H1 (cell line): Measurements from ENCODE around the gene AMPD3. TPM values are rescaled to one million over a fixed set of nuclear protein-coding genes. Genes with fewer than 3 reads are reported as not detected.

Experiments
- CTCF ChIA-PET: fragments of 300-600 bp; sonication (Branson Sonifier 250); formaldehyde crosslinking; loops from one replicate; lab custom pipeline; 2021; ENCODE audit not compliant: partially characterized antibody; lab: Charles Lee
- POLR2A ChIA-PET: fragments of 300-600 bp; sonication (Branson Sonifier 250); formaldehyde crosslinking; loops from one replicate; lab custom pipeline; 2021; ENCODE audit warnings: inconsistent platforms; ENCODE audit not compliant: partially characterized antibody; lab: Charles Lee
- DNase-seq, 2 experiments: peaks; one replicate each; pipeline versions ENCODE4 v3.0.0 to v3.0.0-alpha.2; 2010 to 2022; ENCODE audit warnings: low spot score in 2 of 2, low read depth in 1 of 2, mixed read lengths in 1 of 2
- FAIRE-seq: peaks from 2 replicates; lab custom pipeline; 2011; peaks lifted over from hg19 to GRCh38; lab: Jason Lieb, UNC
- H2AFZ ChIP-seq: 2 replicates; pipeline ENCODE4 v1.8.1; 2012; ENCODE audit warnings: low read length, inconsistent platforms
- H2AK5ac ChIP-seq: 2 replicates; pipeline ENCODE4 v1.6.1; 2013; ENCODE audit warnings: low read depth, low read length
- H2BK120ac ChIP-seq: replicated peaks from 2 replicates; pipeline ENCODE3; 2013; ENCODE audit warnings: low read depth, low read length, inconsistent platforms
- H2BK12ac ChIP-seq: 2 replicates; pipeline ENCODE4 v1.6.1; 2013; ENCODE audit warnings: low read depth, low read length
- H2BK15ac ChIP-seq: 2 replicates; pipeline ENCODE4 v1.6.1; 2013; ENCODE audit warnings: low read length
- H2BK20ac ChIP-seq: 2 replicates; pipeline ENCODE4 v1.6.1; 2013; ENCODE audit warnings: low read length
- H2BK5ac ChIP-seq: 2 replicates; pipeline ENCODE4 v1.6.1; 2013; ENCODE audit warnings: low read depth, low read length
- H3K14ac ChIP-seq: 2 replicates; pipeline ENCODE4 v1.6.1; 2013; ENCODE audit warnings: inconsistent platforms; ENCODE audit not compliant: insufficient read length
- H3K18ac ChIP-seq: 2 replicates; pipeline ENCODE4 v1.6.1; 2013; ENCODE audit warnings: low read length; ENCODE audit errors: extremely low read depth
- H3K23ac ChIP-seq: 2 replicates; pipeline ENCODE4 v1.6.1; 2013; ENCODE audit warnings: inconsistent platforms; ENCODE audit not compliant: insufficient read length
- H3K23me2 ChIP-seq: 2 replicates; pipeline ENCODE4 v1.6.1; 2013; ENCODE audit warnings: low read depth, low read length
- H3K27ac ChIP-seq: 2 replicates; pipeline ENCODE4 v1.6.1; 2011; ENCODE audit warnings: low read depth, low read length, inconsistent platforms
- H3K27me3 ChIP-seq, 4 experiments: replicated peaks in 1 of 4; 1 replicate in 1 of 4; 2 replicates in 3 of 4; pipeline versions ENCODE4 v1.6.1 to v1.8.1; 2011 to 2013; ENCODE audit warnings: low read length in 3 of 4, mild to moderate bottlenecking in 3 of 4, inconsistent platforms in 2 of 4, mixed read lengths in 2 of 4, moderate library complexity in 1 of 4; ENCODE audit not compliant: control insufficient read depth in 3 of 4, insufficient read depth in 3 of 4; ENCODE audit errors: extremely low read depth in 1 of 4
- H3K36me3 ChIP-seq, 4 experiments: 2 replicates each; pipeline versions ENCODE4 v1.6.1 to v1.8.1; 2011 to 2013; ENCODE audit warnings: mild to moderate bottlenecking in 4 of 4, low read length in 3 of 4, moderate library complexity in 2 of 4, control low read depth in 1 of 4, inconsistent platforms in 1 of 4; ENCODE audit not compliant: insufficient read depth in 4 of 4, control insufficient read depth in 2 of 4
- H3K4ac ChIP-seq: replicated peaks from 2 replicates; pipeline ENCODE3; 2013; ENCODE audit warnings: low read length, low read depth, mixed read lengths, inconsistent platforms; ENCODE audit not compliant: insufficient read length
- H3K4me1 ChIP-seq, 4 experiments: replicated peaks in 1 of 4; 1 replicate in 1 of 4; 2 replicates in 3 of 4; pipeline versions ENCODE4 v1.6.1 to v1.8.1; 2011 to 2013; ENCODE audit warnings: low read length in 3 of 4, inconsistent platforms in 2 of 4, mixed read lengths in 1 of 4; ENCODE audit not compliant: insufficient read depth in 4 of 4, control insufficient read depth in 3 of 4
- H3K4me2 ChIP-seq, 2 experiments: 2 replicates each; pipeline versions ENCODE4 v1.6.1 to v1.8.1; 2011 to 2013; ENCODE audit warnings: low read depth in 2 of 2, low read length in 2 of 2, control low read depth in 1 of 2, inconsistent platforms in 1 of 2, mild to moderate bottlenecking in 1 of 2; ENCODE audit not compliant: insufficient read depth in 1 of 2
- H3K4me3 ChIP-seq, 4 experiments: fragments of 200-600, 300-600 bp in 1 of 4; sonication (generic), shearing (Covaris generic), sonication (Bioruptor Twin) in 1 of 4; 2 replicates each; pipeline versions ENCODE4 v1.5.1 to v1.8.1; 2011 to 2016; ENCODE audit warnings: low read length in 4 of 4, low read depth in 3 of 4, control low read depth in 2 of 4, inconsistent platforms in 2 of 4, mild to moderate bottlenecking in 2 of 4, mixed read lengths in 1 of 4, moderate library complexity in 1 of 4; ENCODE audit not compliant: insufficient read depth in 2 of 4; ENCODE audit errors: extremely low read depth in 1 of 4
- H3K56ac ChIP-seq: replicated peaks from 2 replicates; pipeline ENCODE3; 2013; ENCODE audit warnings: low read depth, mild to moderate bottlenecking, mixed read lengths, low read length, inconsistent platforms; ENCODE audit not compliant: insufficient read length
- H3K79me1 ChIP-seq: 2 replicates; pipeline ENCODE4 v1.6.1; 2013; ENCODE audit warnings: low read depth, low read length, control low read depth
- H3K79me2 ChIP-seq, 2 experiments: 2 replicates each; pipeline versions ENCODE4 v1.6.1 to v1.8.1; 2012 to 2013; ENCODE audit warnings: low read length in 2 of 2, mild to moderate bottlenecking in 2 of 2, inconsistent platforms in 1 of 2; ENCODE audit not compliant: insufficient read depth in 2 of 2, control insufficient read depth in 1 of 2
- H3K9ac ChIP-seq, 4 experiments: replicated peaks in 1 of 4; 1 replicate in 1 of 4; 2 replicates in 3 of 4; pipeline versions ENCODE4 v1.6.1 to v1.8.1; 2011 to 2013; ENCODE audit warnings: low read depth in 3 of 4, low read length in 3 of 4, control low read depth in 2 of 4, mild to moderate bottlenecking in 2 of 4, moderate library complexity in 2 of 4, inconsistent platforms in 1 of 4; ENCODE audit errors: extremely low read depth in 1 of 4
- H3K9me3 ChIP-seq, 2 experiments: 2 replicates each; pipeline versions ENCODE4 v1.6.1 to v1.8.1; 2012 to 2013; ENCODE audit warnings: mild to moderate bottlenecking in 2 of 2, moderate library complexity in 2 of 2, control low read depth in 1 of 2, inconsistent platforms in 1 of 2, low read depth in 1 of 2, low read length in 1 of 2, mixed read lengths in 1 of 2; ENCODE audit not compliant: insufficient read depth in 2 of 2
- H4K20me1 ChIP-seq, 2 experiments: replicated peaks in 1 of 2; 2 replicates each; pipeline versions ENCODE3 to v1.8.1; 2011 to 2013; ENCODE audit warnings: inconsistent platforms in 2 of 2, low read length in 2 of 2, mild to moderate bottlenecking in 1 of 2; ENCODE audit not compliant: insufficient read depth in 2 of 2, control insufficient read depth in 1 of 2
- H4K5ac ChIP-seq: 2 replicates; pipeline ENCODE4 v1.6.1; 2013; ENCODE audit warnings: low read length, low read depth, mixed read lengths, inconsistent platforms; ENCODE audit not compliant: insufficient read length
- H4K8ac ChIP-seq: 2 replicates; pipeline ENCODE4 v1.8.0; 2013; ENCODE audit warnings: mild to moderate bottlenecking, moderate library complexity, low read length, inconsistent platforms; ENCODE audit not compliant: insufficient read depth; ENCODE audit errors: extremely low read depth
- H4K91ac ChIP-seq: replicated peaks from 2 replicates; pipeline ENCODE3; 2013; ENCODE audit warnings: low read length, mixed read lengths, inconsistent platforms; ENCODE audit not compliant: insufficient read length
- BACH1 ChIP-seq: IDR thresholded peaks from 2 replicates; pipeline ENCODE4 v1.6.1; 2012; ENCODE audit warnings: low read length, improper control_type of control experiment
- CBX5 ChIP-seq: fragments of 300-800, 300-1000 bp; sonication (generic); IDR thresholded peaks from 2 replicates; pipeline ENCODE4 v1.7.1; 2016; ENCODE audit warnings: antibody characterized with exemption, low read length, low read depth
- E2F6 ChIP-seq: IDR thresholded peaks from 2 replicates; pipeline ENCODE4 v1.6.1; 2012; ENCODE audit warnings: inconsistent platforms
- EP300 ChIP-seq, 2 experiments: IDR thresholded peaks; 1 replicate in 1 of 2; 2 replicates in 1 of 2; pipeline ENCODE4 v1.6.1; 2011 to 2012; ENCODE audit warnings: low read depth in 2 of 2, low read length in 2 of 2, mild to moderate bottlenecking in 2 of 2, borderline replicate concordance in 1 of 2, inconsistent platforms in 1 of 2, moderate library complexity in 1 of 2
- FOSL1 ChIP-seq: IDR thresholded peaks from 2 replicates; pipeline ENCODE4 v1.6.1; 2011; ENCODE audit warnings: mild to moderate bottlenecking, low read depth, low read length, moderate library complexity; ENCODE audit not compliant: insufficient read depth
- GTF2F1 ChIP-seq: IDR thresholded peaks from 2 replicates; pipeline ENCODE4 v1.6.1; 2012; ENCODE audit warnings: low read depth, low read length, improper control_type of control experiment, borderline replicate concordance
- HDAC6 ChIP-seq: IDR thresholded peaks from one replicate; pipeline ENCODE4 v1.7.1; 2012; ENCODE audit warnings: low read depth, mild to moderate bottlenecking, inconsistent platforms, low read length, moderate library complexity
- MAX ChIP-seq: IDR thresholded peaks from 2 replicates; pipeline ENCODE4 v1.6.1; 2012; ENCODE audit warnings: inconsistent platforms
- NANOG ChIP-seq: IDR thresholded peaks from 2 replicates; pipeline ENCODE4 v1.6.1; 2011; ENCODE audit warnings: low read length, low read depth, mild to moderate bottlenecking, inconsistent platforms; ENCODE audit not compliant: insufficient read depth, poor library complexity, severe bottlenecking
- PHF8 ChIP-seq: fragments of 200-600 bp; sonication (generic); conservative IDR thresholded peaks from 2 replicates; pipeline ENCODE4 v1.7.1; 2012; ENCODE audit warnings: low read depth, mild to moderate bottlenecking, inconsistent platforms, low read length, moderate library complexity
- RNF2 ChIP-seq: fragments of 200-900, 300-1000 bp; sonication (generic); IDR thresholded peaks from 2 replicates; pipeline ENCODE4 v1.7.1; 2016; ENCODE audit warnings: borderline replicate concordance, low read depth, mild to moderate bottlenecking, antibody characterized with exemption, low read length; ENCODE audit not compliant: poor library complexity, severe bottlenecking; ENCODE audit errors: missing control alignments
- SAP30 ChIP-seq: fragments of 300-600 bp; sonication (generic); IDR thresholded peaks from 2 replicates; pipeline ENCODE4 v1.7.1; 2012; ENCODE audit warnings: low read length, moderate library complexity, mild to moderate bottlenecking, inconsistent platforms; ENCODE audit not compliant: insufficient read depth, insufficient replicate concordance
- ZNF274 ChIP-seq: IDR thresholded peaks from 2 replicates; pipeline ENCODE4 v1.7.0; 2012; ENCODE audit warnings: low read length, borderline replicate concordance; ENCODE audit errors: extremely low read depth
- polyA plus RNA-seq, 7 experiments: library from polyadenylated mRNA; depleted of rRNA in 3 of 7; stranded (reverse) in 5 of 7; unstranded in 2 of 7; fragments of >200 nt in 5 of 7; fragments of 200-250 nt in 2 of 7; gene quantifications; 1 replicate in 5 of 7; 2 replicates in 1 of 7; 4 replicates in 1 of 7; pipeline versions ENCODE4 v1.2.1 to v1.2.3, GENCODE V29; 2011 to 2013; ENCODE audit warnings: missing spikeins in 2 of 7, mixed read lengths in 2 of 7
- total RNA-seq: library from RNA; stranded (reverse); fragmentation: NEBNext Ultra II Directional; extraction: Animal tissue kit (Norgen Biotek cat#: 25700); gene quantifications from 2 replicates; pipeline ENCODE4 v1.2.1, GENCODE V29; 2021

Gene AMPD3
- total and polyA plus RNA-seq, 2 of the 8 experiments (the other 6 are each of a cell fraction or from before 2014, with no cell fraction given) = 4.0 to 6.3 TPM

DNA sequence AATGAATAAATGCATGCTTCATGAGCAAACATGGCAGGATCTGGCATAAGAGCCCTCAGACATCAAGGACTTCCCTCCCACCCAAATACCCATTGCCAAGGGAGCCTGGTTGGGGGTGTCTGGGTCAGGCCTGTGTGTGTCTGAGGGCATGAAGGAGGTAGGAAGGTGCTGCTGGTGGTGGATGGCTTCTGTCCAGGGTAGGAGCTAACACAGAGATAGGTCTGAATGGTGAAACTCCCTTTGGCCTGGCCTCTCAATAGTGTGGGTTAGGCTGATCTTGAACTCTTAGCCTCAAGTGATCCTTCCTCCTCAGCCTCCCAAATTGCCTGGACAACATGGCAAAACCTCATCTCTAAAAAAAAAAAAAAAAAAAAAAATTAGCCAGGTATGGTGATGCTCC is 2.8 kb downstream of the AMPD3 start:
- Histone ChIP-seq H2AK5ac (no peak overlapping the region), H2BK12ac (no peak overlapping the region), H3K4me2 (no peak overlapping the region), H2BK5ac (no peak overlapping the region), H2BK20ac (0 out of 2 replicates have a peak overlapping the region, but pooled peaks have one; percentile 77), H3K56ac (no peak overlapping the region), H3K18ac (no peak overlapping the region), H3K79me2 (no peaks in the 10 kb centered on the region), H3K23ac (no peak overlapping the region), H3K4me3 (no peak overlapping the region), H4K8ac (no peak overlapping the region), H3K79me1 (no peaks in the 10 kb centered on the region), H2AFZ (no peak overlapping the region), H3K4me1 (peaks cover 5 to 16% (median 7%) of the 10 kb centered on the region in 4 experiments), H3K23me2 (no peaks in the 10 kb centered on the region), H4K5ac (no peak overlapping the region), H3K27me3 (no peaks in the 10 kb centered on the region), H4K91ac (no peak overlapping the region), H2BK120ac (no peak overlapping the region), H3K36me3 (no peaks in the 10 kb centered on the region), H3K14ac (no peak overlapping the region), H3K9me3 (no peaks in the 10 kb centered on the region), H3K4ac (no peak overlapping the region), H3K27ac (no peak overlapping the region), H4K20me1 (no peaks in the 10 kb centered on the region), H3K9ac (no peak overlapping the region), H2BK15ac (no peak overlapping the region)
- no peak for FAIRE-seq
- DNase-seq = peak in 1 of 2 experiments; percentile 24
- CTCF ChIA-PET = interaction anchor here (1.1 kb wide), 1 partner anchor 22 kb away, joined by 4 read pairs; no protein-coding TSS in a partner anchor
- POLR2A ChIA-PET = interaction anchor here (0.6 kb wide), 1 partner anchor 243 kb away, joined by 4 read pairs; no protein-coding TSS in a partner anchor
- TF ChIP-seq PHF8 = no peak
- no peak for TF ChIP-seq NANOG
- TF ChIP-seq BACH1 = no peak
- no peak for TF ChIP-seq FOSL1
- no peak for TF ChIP-seq SAP30
- TF ChIP-seq HDAC6 = no peak
- no peak for TF ChIP-seq ZNF274
- no peak for TF ChIP-seq RNF2
- TF ChIP-seq EP300 (IDR thresholded peaks at IDR 0.05; ENCODE audit: borderline replicate concordance in 1 of 2, low read depth in 2 of 2, low read length in 2 of 2) = no peak
- no peak for TF ChIP-seq CBX5
- no peak for TF ChIP-seq MAX
- TF ChIP-seq GTF2F1 = no peak
- TF ChIP-seq E2F6 = no peak
